MM.1S (cell line): ENCODE measurements around the gene MADD.

Source experiments
- DNase-seq: peaks from one replicate; pipeline ENCODE4 v3.0.0-alpha.2; 2015
- H2AFZ ChIP-seq: fragments of 300-600 bp; sonication (generic); 2 replicates; pipeline ENCODE4 v1.6.0; 2016; ENCODE audit warnings: antibody characterized with exemption, low read length
- H3F3A ChIP-seq: fragments of 300-600 bp; sonication (generic); 2 replicates; pipeline ENCODE4 v1.6.1; 2016; ENCODE audit warnings: mild to moderate bottlenecking, antibody characterized with exemption, low read length, moderate library complexity, mixed read lengths; ENCODE audit not compliant: insufficient read depth
- H3K27ac ChIP-seq: fragments of 300-600 bp; sonication (generic); 2 replicates; pipeline ENCODE4 v1.5.1; 2016; ENCODE audit warnings: mild to moderate bottlenecking, low read length
- H3K27me3 ChIP-seq: fragments of 300-600 bp; sonication (generic); replicated peaks from 2 replicates; pipeline ENCODE4 v1.6.0; 2016; ENCODE audit warnings: low read length; ENCODE audit not compliant: insufficient read depth
- H3K36me3 ChIP-seq: fragments of 300-600 bp; sonication (generic); replicated peaks from 2 replicates; pipeline ENCODE4 v1.6.1; 2016; ENCODE audit warnings: mild to moderate bottlenecking, low read length, mixed read lengths; ENCODE audit not compliant: insufficient read depth
- H3K4me1 ChIP-seq: fragments of 300-600 bp; sonication (generic); 2 replicates; pipeline ENCODE4 v1.6.1; 2016; ENCODE audit warnings: low read length, mixed read lengths
- H3K4me2 ChIP-seq: fragments of 300-600 bp; sonication (generic); 2 replicates; pipeline ENCODE4 v1.6.0; 2016; ENCODE audit warnings: low read depth, low read length
- H3K4me3 ChIP-seq: fragments of 300-600 bp; sonication (generic); 2 replicates; pipeline ENCODE4 v1.5.1; 2016; ENCODE audit warnings: low read length, mixed read lengths
- H3K79me2 ChIP-seq: fragments of 300-600 bp; sonication (generic); 2 replicates; pipeline ENCODE4 v1.6.1; 2016; ENCODE audit warnings: mixed run types, low read length, mixed read lengths
- H3K9ac ChIP-seq: fragments of 300-600 bp; sonication (generic); 2 replicates; pipeline ENCODE4 v1.6.1; 2016; ENCODE audit warnings: low read length, mixed read lengths
- H3K9me2 ChIP-seq: fragments of 300-600 bp; sonication (generic); replicated peaks from 2 replicates; pipeline ENCODE4 v1.6.1; 2016; ENCODE audit warnings: mild to moderate bottlenecking, low read length, mixed read lengths; ENCODE audit not compliant: insufficient read depth
- H3K9me3 ChIP-seq: fragments of 300-600 bp; sonication (generic); replicated peaks from 2 replicates; pipeline ENCODE4 v1.6.1; 2016; ENCODE audit warnings: mild to moderate bottlenecking, low read length, mixed read lengths; ENCODE audit not compliant: insufficient read depth
- H4K20me1 ChIP-seq: fragments of 300-600 bp; sonication (generic); 2 replicates; pipeline ENCODE4 v1.6.1; 2016; ENCODE audit warnings: mild to moderate bottlenecking, low read length, moderate library complexity, mixed read lengths; ENCODE audit not compliant: insufficient read depth
- EZH2 ChIP-seq: fragments of 300-600 bp; sonication (generic); optimal IDR thresholded peaks from 2 replicates; pipeline ENCODE3; 2017; ENCODE audit warnings: low read depth, mild to moderate bottlenecking, antibody characterized with exemption, low read length, mixed read lengths
- EZH2phosphoT487 ChIP-seq: fragments of 300-600 bp; sonication (generic); IDR thresholded peaks from 2 replicates; pipeline ENCODE4 v1.6.1; 2018; ENCODE audit warnings: antibody characterized with exemption, low read length
- TF ChIP-seq, protein P1 (sequence below): fragments of 300-600 bp; sonication (generic); IDR thresholded peaks from 2 replicates; pipeline ENCODE4 v1.5.1; 2016; ENCODE audit warnings: antibody characterized with exemption, low read length, mixed read lengths

The MADD gene

DNA sequence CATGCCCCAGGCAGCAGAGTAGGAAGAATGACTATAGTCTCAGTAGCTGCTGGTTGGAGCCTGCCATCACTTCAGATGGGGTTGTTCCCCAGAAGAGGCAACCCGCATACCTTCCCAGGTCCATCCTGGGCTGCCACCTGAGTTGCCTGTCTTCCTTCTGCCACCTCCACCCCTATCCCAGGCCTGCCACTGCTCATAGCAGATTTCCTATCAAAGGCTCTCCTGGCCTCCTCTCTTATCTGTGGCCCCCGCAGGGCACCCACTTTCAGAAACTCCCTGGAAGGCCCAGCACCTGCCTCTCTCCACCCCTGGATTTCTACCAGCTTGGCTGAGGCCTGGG, 12.8 kb upstream of the MADD start:
- H3F3A ChIP-seq, result no peaks in the 10 kb centered on the region
- no peaks in the 10 kb centered on the region for H4K20me1 ChIP-seq
- no peak overlapping the region for H3K9ac ChIP-seq
- no peaks in the 10 kb centered on the region for H3K9me2 ChIP-seq
- H3K4me1 ChIP-seq, result no peaks in the 10 kb centered on the region
- H2AFZ ChIP-seq, result no peak overlapping the region
- H3K27me3 ChIP-seq, result no peaks in the 10 kb centered on the region
- no peaks in the 10 kb centered on the region for H3K9me3 ChIP-seq
- H3K36me3 ChIP-seq, result no peaks in the 10 kb centered on the region
- H3K79me2 ChIP-seq, result no peaks in the 10 kb centered on the region
- no peak overlapping the region for H3K27ac ChIP-seq
- H3K4me2 ChIP-seq, result no peak overlapping the region
- DNase-seq, result no peak
- TF ChIP-seq EZH2phosphoT487, result no peak
- TF ChIP-seq, protein P1, sequence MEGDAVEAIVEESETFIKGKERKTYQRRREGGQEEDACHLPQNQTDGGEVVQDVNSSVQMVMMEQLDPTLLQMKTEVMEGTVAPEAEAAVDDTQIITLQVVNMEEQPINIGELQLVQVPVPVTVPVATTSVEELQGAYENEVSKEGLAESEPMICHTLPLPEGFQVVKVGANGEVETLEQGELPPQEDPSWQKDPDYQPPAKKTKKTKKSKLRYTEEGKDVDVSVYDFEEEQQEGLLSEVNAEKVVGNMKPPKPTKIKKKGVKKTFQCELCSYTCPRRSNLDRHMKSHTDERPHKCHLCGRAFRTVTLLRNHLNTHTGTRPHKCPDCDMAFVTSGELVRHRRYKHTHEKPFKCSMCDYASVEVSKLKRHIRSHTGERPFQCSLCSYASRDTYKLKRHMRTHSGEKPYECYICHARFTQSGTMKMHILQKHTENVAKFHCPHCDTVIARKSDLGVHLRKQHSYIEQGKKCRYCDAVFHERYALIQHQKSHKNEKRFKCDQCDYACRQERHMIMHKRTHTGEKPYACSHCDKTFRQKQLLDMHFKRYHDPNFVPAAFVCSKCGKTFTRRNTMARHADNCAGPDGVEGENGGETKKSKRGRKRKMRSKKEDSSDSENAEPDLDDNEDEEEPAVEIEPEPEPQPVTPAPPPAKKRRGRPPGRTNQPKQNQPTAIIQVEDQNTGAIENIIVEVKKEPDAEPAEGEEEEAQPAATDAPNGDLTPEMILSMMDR, result no peak
- no peak for TF ChIP-seq EZH2
- H3K4me3 ChIP-seq, result no peak overlapping the region

DNA sequence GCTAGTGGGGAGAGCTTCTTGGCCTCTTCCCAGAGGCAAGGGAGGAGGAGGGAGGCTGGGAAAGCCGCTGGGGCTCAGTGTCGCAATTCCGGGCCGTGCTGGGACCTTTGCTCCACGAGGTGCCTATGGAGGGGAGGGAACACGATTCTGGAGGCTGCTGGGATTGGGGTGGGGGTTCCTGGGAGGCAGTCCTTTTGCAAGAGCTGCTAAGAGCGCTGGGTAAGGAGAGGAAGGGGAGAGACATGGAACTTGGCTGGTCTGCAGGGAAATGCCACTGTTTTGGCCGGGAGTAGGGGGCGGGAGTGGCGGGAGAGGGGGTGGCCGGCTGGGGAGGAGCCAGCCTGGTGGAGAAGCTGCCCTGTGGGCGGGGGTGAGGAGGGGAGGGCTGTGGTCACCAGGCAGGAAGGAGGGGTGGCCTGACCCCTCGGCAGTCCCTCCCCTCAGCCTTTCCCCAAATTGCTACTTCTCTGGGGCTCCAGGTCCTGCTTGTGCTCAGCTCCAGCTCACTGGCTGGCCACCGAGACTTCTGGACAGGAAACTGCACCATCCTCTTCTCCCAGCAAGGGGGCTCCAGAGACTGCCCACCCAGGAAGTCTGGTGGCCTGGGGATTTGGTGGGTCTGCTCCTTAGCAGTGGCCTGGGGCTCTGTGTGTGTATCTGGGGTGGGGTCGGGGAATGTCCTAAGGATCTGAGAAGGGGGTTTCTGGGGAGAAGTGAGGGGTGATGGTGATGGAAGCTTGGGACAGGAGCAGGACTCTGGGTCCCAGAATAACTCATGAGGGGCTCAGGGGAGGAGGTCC, 12.2 kb upstream of the MADD start, which contains the start of gene NR1H3:
NR1H3 (plus strand) TSS at position 480 of the 800 bp plus-strand sequence. CDS start 1,221 bp downstream, outside the sequence.
- H2AFZ ChIP-seq, result no peak within 1 kb of the TSS
- H3K9me3 ChIP-seq, result no peaks in the 10 kb centered on the region
- H3K79me2 ChIP-seq, result no peaks in the 10 kb centered on the region
- H3K9ac ChIP-seq, result no peak within 1 kb of the TSS
- TF ChIP-seq, protein P1, result no peak
- TF ChIP-seq EZH2 (no peak), EZH2phosphoT487 (no peak)
- H4K20me1 ChIP-seq, result no peaks in the 10 kb centered on the region
- H3K27me3 ChIP-seq, result no peaks in the 10 kb centered on the region
- no peaks in the 10 kb centered on the region for H3K4me1 ChIP-seq
- no peak within 1 kb of the TSS for H3K27ac ChIP-seq
- no peaks in the 10 kb centered on the region for H3F3A ChIP-seq
- no peak within 1 kb of the TSS for H3K4me2 ChIP-seq
- DNase-seq, result no peak
- H3K9me2 ChIP-seq, result no peaks in the 10 kb centered on the region
- H3K36me3 ChIP-seq, result no peaks in the 10 kb centered on the region
- no peak within 1 kb of the TSS for H3K4me3 ChIP-seq

DNA sequence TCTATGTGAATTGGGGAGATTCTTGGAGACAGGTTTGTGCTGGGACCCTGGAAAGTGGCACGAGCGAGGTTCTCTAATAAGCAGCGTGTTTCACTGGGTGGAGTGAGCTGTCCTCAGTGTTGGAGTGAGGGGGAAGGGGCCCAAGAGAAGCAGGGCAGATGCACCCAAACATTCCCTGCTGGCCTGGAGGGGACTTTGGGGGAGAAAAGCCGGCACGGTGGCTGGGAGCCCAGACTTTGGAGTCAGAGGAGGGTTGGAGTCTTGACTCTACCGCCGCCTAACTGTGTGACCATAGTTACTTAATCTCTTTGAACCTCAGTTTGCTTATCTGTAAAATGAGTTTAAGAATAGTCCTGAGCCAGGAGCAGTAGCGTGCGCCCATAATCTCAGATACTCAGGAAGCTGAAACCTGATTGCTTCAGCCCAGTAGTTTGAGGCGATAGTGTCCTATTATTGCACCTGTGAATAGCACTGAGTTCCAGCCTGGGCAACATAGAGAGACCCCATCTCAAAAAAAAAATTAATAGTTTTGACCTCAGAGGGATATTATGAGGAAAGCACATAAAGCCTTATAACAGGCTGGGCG, 11.5 kb upstream of the MADD start:
- Histone ChIP-seq H3K4me2 (no peak overlapping the region), H3K36me3 (no peaks in the 10 kb centered on the region), H3K9me3 (no peaks in the 10 kb centered on the region), H3K27ac (no peak overlapping the region), H4K20me1 (no peaks in the 10 kb centered on the region), H3K4me3 (no peak overlapping the region), H3K9ac (no peak overlapping the region), H3F3A (no peaks in the 10 kb centered on the region), H2AFZ (no peak overlapping the region), H3K4me1 (no peaks in the 10 kb centered on the region), H3K27me3 (no peaks in the 10 kb centered on the region), H3K9me2 (no peaks in the 10 kb centered on the region), H3K79me2 (no peaks in the 10 kb centered on the region)
- TF ChIP-seq EZH2 (no peak), EZH2phosphoT487 (no peak)
- TF ChIP-seq, protein P1, result no peak
- DNase-seq, result no peak
